GM19193 (cell line): Measurements from ENCODE around the gene KCNK18.

Source experiments
- POLR2A ChIP-seq: IDR thresholded peaks from 4 replicates; pipeline ENCODE4 v1.6.1; 2011; ENCODE audit not compliant: insufficient read depth, insufficient read length; ENCODE audit errors: extremely low read depth

Gene KCNK18

DNA sequence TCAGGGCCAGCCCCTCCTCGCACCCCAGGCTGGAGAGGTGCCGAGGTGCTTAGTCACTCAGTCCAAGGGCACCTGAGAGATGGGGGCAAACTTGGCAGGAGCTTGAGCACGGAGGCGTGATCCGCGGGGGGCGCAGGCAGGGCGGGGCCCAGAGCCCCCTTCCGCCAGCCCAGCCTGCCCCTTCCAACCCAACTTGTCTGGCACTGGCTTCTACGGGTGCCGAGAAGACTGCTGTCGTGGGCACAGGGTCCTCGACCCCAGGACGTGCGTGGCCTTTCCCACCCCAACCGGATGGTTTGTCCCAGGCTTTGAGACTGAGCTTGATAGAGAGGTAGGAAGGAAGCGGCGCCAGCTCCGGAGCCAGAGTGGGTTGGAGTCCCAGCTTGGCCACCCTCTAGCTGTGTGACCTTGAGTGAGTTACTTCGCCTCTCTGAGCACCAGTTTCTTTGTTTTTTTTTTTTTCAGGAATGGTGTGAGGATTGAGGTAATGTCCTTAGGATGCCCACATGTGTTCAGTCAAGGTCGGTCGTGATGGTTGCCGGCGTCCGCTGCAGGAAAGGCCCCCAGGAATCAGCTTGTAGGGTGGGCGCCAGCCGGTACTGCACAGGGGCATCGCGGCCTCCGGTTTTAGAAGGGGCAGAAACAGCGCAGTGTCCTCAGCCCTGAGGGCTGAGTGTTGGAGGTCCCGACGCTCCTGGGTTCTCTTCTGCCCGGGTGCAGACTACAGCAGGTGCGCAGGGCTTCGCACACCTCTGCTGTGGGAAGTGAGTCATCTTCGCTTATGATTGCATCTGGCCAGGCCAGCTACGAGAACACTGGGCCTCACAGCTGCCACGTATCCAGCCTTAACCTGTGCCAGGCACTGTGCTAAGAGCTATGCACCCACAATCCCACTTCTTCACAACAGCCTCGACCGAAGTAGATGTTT lies 30.6 kb upstream of the KCNK18 start:
- no peak for TF ChIP-seq POLR2A

DNA sequence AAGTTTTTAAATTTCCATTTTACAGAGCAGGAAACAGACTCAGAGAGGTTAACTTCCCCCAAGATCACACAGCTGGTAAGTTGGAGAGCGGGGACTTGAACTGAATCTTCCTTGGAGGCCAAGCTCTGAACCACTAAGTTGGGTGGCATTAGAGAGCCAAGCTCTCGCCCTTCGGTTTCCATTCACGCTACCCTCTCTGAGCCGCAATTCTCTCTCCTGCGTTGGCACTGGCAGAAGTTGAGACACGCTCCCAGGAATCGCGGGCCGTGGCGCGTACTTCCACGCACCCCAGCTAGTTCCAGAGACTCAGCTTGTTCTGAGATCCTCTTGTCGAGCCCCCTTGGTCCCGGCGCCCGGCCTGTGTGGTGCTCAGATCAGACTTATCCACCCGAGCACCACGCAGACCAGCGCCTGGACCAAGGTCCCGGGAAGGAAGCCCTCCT lies 29.9 kb upstream of the KCNK18 start:
- no peak for TF ChIP-seq POLR2A

DNA sequence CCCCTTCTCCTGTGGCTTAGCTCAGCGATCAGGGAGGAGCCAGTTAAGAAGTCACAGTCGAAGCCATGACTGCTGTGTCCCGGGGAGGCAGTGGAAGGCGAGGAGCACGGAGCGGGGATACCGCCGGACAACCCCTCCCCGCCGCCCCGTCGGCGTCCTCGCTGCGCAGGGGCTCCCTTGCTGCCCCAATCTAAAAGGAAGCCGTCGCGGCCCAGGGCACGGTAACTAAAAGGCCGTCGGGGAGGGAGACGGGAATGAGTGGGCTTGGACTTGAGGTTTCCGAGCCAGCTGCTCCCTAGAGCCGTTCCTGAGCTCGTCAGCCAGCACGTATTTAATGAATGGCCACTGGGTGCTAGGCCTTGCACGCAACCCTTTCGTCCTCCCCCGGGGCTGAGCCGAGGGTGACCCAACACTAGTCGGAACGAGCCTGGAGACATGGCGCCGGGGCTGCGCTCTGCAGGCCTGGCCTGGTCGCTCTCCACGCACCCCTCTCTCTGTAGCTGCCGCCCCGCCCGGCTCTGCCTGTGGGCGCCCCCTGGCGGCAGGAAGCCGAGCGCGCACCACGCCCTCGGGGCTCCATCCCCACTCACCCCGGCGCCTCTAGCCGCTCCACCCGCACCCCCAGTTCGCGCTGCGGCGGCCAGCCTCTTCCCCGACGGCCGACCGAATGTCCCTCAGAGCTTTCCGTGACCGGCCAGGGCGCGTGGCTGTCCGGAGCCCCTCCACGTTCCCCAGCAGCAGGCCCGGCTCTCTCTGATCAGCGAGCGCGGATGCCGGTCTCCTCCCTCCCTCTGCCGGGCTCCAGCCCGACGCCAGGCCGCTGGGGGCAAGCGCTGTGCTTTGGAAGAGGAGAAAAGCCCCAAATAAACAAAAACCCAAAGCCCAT lies 29.3 kb upstream of the KCNK18 start:
- no peak for TF ChIP-seq POLR2A

DNA sequence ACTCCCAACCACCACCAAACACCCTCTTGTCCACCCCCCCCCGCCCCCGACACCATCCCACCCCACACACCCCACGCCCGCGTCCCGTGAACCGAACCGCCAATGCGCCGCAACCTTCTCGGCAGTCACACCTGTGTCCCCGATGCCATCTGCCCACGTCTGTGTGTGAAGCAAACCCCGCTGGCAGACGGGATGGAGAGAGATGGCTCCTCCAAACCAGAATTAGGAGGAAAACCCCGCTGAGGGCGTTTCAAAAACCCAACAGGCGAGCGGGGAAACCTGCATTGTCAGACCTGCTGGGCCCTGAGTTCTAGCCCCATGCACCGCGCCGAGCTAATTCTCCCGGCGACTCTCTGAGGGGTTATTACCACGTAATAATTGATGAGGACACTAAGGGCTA lies 28.6 kb upstream of the KCNK18 start:
- TF ChIP-seq POLR2A = no peak

DNA sequence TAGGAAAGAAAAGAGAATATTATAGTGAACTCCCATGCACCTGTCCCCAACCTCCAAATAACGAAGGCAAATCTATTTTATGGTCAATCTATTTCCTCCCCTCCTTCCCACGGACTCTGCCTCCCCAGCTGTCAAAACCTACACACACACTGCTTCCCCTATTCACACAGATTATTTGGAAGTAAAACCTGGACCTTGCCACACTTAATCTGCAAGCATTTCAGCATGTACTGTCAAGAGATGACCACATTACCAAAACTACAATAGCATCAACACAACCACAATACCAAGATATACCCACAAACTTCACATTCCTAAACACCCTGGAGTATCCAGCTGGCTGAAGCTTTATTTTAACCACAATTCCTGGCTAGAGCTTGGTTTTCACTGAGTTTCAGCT lies 27.8 kb upstream of the KCNK18 start:
- TF ChIP-seq POLR2A = no peak

DNA sequence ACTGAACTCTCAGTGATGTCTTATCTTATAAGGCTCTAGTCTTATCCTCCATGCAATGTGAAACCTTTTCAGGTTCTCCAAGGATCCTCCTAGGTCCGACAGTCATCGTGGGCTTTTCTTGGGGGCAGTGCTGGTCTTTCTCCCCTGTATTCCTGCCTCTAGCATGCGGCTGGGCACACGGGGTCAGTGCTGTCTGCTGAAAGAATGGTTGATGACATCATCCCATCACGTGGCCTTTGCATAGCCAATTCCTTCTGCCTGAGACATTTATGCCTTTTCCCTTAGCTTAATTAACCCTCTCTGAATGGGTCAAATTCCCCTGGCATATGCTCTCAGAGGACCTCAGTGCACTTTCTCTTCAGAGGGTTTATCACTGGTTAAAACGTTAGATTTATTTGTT lies 27.0 kb upstream of the KCNK18 start:
- TF ChIP-seq POLR2A = no peak

DNA sequence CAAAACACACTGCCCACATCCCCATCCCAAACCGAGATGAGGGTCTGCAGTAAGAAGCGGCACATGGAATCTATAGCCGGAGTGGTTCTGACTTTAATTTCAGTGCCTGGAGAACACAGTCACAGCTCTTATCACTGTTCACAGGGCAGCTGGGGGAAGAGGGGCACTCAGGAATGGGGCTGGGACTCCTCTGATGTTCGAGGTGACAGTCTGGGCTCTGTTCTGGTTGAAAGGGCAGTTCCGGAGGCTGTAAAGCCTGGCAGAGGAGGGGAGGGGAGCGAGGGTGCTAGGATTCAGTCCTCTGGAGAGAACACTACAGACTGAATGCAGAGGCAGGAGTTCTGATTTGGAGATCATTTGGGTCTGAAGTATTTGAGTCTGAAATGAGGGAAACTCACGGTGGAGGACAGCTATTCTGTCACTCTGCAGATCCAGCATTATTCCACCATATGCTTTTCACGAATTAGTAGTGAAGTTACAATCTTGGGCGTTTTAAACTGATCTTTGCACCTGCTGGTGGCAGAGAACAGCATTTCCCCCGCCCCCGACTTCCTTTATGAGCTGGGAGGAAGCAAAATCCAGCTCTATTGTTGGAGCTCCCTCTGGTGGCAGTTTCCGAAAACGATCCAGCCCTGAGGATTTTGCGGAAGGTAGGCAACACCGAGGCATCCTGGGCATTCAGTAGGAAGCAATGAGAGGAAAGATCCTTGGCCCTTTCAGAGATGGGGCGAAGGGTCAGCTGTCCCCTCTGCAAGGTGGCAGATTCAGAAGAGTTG lies 22.7 kb upstream of the KCNK18 start:
- TF ChIP-seq POLR2A = no peak

DNA sequence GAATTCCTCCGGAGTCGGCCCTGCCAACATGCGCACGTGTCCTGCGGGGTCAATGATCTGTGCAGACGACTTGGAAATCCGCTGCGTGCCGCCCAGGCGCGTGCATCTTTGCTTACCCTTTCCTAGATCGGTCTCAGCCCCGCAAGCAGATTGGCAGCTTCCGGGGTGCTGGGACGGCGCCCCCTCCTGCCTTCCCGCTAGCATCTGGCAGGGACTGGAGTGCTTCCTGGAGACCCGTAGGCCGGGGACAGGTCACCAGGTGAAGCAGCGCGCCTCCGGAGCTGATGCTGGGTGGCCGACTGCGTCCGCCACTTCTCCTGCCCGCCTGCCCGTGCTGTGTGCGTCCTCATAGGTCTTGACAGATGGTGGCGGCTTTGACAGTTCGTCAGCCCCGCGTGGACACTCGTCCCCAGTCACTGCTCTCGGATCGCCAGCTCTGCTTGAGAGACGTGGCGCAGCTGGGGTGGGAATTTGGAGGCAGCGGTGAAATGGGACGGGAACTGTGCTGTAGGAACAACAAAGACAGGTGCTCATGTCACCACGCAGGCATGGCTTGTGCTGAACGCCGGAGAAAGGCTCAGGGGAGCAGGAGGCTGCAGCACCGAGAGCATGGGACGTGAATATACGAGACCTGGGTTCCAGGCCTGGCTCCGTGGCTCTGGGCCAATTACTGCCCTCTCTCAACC lies 21.9 kb upstream of the KCNK18 start:
- TF ChIP-seq POLR2A = no peak

DNA sequence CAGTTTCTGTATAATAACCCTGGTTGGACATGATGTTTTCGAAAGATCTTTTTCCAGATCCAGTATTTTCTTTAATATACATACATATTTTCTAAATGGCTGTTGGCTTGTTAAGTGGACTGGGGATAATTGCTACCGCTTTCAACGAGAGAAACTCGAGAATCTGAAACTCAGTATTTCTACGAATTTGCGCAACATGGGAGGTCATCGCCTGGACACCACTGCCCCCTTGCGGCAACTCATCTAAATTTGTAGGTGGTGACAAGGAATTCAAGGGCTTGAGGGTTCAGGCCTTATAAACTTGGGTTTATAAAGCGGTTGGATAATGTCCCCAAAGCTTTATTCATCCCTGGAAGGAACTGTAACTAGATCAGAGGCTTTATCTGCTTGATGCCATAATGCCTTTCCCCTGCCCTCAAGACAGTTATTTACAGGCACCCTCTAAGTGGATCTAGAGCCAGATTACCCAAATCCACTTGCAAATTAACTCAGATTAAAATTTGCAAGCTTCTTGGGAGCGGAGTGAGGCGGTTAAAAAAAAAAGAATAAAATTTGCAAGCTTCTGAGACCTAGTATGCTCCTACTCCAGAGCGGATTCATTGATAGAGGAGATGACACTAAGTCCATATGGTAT lies 21.3 kb upstream of the KCNK18 start:
- TF ChIP-seq POLR2A = no peak

DNA sequence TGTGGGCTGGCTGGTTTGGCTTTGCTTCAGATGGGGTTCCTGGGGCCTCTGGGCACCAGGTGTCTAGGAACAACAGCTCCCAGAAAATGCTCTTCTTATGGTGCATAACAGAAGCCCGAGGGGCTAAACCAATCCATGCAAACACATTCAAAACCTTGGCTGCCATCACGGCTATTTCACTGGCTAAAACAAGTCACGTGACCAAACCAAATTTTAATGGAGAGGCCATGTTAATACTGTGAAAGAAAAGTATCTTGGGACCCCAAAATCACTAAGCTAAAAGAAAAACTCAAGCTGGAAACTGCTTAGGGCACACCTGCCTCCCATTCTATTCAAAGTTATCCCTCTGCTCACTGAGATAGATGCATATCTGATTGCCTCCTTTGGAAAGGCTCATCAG lies 19.1 kb upstream of the KCNK18 start:
- TF ChIP-seq POLR2A = no peak

DNA sequence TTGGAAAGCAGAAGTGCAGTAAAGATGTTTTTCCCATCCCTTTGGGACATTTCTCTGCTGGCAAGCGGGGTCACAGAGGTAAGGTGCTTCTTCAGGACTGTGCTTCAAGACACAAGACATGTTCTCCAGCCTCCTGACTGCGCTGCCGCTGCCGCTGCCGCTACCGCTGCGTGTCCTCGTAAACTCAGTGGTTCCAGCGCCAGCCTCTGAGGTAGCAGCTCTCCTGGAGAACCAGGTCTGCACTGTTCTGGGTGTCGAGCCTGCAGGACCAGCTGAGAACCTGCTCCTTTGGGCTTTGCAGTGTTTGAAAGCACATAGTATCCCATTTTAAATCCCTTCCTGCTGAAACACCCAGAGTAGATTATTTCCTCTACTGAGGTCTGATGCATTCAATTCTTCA lies 13.0 kb upstream of the KCNK18 start:
- TF ChIP-seq POLR2A = no peak

DNA sequence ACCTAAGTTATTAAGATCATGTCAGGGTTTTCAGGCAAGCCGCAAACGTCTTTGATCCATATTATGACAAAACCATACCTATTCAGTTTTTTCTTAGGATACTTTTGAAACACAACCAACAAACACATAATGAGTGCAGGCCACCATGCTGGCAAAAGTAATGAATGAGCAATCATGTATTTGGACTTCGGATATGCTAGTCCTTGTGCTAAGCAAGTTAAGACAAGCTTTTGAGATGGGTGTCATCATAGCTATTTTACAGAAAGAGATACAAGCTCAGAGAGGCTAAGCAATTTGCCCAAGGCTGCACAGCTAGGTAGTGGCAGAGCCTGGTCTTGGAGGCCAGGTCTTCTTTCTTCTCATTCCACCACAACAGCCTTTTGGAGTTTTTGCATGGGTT lies 12.5 kb upstream of the KCNK18 start:
- no peak for TF ChIP-seq POLR2A

DNA sequence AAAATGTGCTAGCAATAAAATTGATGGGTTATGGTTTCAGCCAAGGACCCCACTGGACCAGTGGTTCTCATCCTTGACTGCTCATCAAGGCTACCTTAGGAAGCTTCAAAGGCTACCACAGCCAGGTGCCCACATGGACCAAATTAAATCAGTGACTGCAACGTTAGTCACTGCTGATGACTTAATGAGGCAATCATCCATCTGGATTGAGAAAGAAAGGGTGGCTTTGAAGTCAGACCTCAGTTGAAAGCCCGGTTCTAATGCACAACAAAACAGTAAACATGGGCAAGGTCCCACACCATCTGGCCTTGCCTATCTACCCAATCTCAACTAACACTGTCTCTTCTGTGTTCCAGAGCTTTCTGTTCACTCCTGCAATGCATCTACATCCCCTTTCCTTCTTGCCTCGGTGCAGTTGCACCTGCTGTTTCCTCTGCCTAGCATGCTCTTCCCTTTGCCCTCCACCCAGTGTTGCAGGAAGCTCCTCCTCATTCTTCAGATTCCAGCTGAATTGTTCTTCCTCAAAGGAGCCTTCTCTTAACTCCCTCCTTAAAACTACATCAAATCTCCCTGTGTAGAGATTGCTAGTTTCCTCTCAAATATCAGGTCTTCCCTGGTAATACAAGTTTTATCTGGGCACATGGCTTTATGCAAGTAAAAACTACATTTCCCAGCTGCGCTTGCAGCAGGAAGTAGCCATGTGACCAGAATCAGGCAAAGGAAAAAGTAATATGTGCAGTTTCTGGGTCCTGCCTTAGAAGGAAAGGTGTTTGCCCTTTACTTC lies 10.3 kb upstream of the KCNK18 start:
- TF ChIP-seq POLR2A = no peak
